ENCODE results near the gene ADCY10. TPM values are rescaled to one million over a fixed set of nuclear protein-coding genes. Genes with fewer than 3 reads are reported as not detected.

The ADCY10 gene
- total and polyA plus RNA-seq, 9 of the 15 experiments (the other 6 are each of a cell fraction or from before 2014, with no cell fraction given) = 0.08 to 0.86 (median 0.22) TPM

- peak in 1 of 2 experiments; percentile 62; a peak in 1 of 4 replicates for TF ChIP-seq ARNT (IDR thresholded peaks at IDR 0.05)
- 0 out of 2 replicates have a peak, but pooled peaks have one; percentile 32 for TF ChIP-seq AFF4 (CRISPR knock-in tag; IDR thresholded peaks at IDR 0.05)
- no peak for TF ChIP-seq YBX1 (IDR thresholded peaks at IDR 0.05)
- TF ChIP-seq GABPA (tag; conservative IDR thresholded peaks at IDR 0.05; ENCODE audit: low read depth) = no peak
- TF ChIP-seq NEUROD1 (IDR thresholded peaks at IDR 0.05; ENCODE audit: borderline replicate concordance, low read depth, low read length, partially characterized antibody) = peak; percentile 45
- no peak for TF ChIP-seq CHD2 (IDR thresholded peaks at IDR 0.05; ENCODE audit: low read depth, low read length)
- no peak for TF ChIP-seq MCM2 (IDR thresholded peaks at IDR 0.05; ENCODE audit: low read depth)
- no peak for TF ChIP-seq CHD1 (IDR thresholded peaks at IDR 0.05; ENCODE audit: low read length)
- TF ChIP-seq RFX7 (CRISPR knock-in tag; IDR thresholded peaks at IDR 0.05) = no peak
- no peak for TF ChIP-seq RBFOX2 (IDR thresholded peaks at IDR 0.05; ENCODE audit: low read depth, low read length)
- TF ChIP-seq, protein P1, sequence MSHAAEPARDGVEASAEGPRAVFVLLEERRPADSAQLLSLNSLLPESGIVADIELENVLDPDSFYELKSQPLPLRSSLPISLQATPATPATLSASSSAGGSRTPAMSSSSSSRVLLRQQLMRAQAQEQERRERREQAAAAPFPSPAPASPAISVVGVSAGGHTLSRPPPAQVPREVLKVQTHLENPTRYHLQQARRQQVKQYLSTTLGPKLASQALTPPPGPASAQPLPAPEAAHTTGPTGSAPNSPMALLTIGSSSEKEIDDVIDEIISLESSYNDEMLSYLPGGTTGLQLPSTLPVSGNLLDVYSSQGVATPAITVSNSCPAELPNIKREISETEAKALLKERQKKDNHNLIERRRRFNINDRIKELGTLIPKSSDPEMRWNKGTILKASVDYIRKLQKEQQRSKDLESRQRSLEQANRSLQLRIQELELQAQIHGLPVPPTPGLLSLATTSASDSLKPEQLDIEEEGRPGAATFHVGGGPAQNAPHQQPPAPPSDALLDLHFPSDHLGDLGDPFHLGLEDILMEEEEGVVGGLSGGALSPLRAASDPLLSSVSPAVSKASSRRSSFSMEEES (CRISPR knock-in tag; IDR thresholded peaks at IDR 0.05) = no peak
- no peak for TF ChIP-seq SLC30A9 (CRISPR knock-in tag; IDR thresholded peaks at IDR 0.05)
- TF ChIP-seq KDM5B (IDR thresholded peaks at IDR 0.05; ENCODE audit: insufficient replicate concordance, low read depth, low read length) = no peak
- TF ChIP-seq, protein P2, sequence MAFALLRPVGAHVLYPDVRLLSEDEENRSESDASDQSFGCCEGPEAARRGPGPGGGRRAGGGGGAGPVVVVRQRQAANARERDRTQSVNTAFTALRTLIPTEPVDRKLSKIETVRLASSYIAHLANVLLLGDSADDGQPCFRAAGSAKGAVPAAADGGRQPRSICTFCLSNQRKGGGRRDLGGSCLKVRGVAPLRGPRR (CRISPR knock-in tag; IDR thresholded peaks at IDR 0.05) = no peak
- no peak for TF ChIP-seq ZBTB12 (CRISPR knock-in tag; IDR thresholded peaks at IDR 0.05)
- TF ChIP-seq, protein P3, sequence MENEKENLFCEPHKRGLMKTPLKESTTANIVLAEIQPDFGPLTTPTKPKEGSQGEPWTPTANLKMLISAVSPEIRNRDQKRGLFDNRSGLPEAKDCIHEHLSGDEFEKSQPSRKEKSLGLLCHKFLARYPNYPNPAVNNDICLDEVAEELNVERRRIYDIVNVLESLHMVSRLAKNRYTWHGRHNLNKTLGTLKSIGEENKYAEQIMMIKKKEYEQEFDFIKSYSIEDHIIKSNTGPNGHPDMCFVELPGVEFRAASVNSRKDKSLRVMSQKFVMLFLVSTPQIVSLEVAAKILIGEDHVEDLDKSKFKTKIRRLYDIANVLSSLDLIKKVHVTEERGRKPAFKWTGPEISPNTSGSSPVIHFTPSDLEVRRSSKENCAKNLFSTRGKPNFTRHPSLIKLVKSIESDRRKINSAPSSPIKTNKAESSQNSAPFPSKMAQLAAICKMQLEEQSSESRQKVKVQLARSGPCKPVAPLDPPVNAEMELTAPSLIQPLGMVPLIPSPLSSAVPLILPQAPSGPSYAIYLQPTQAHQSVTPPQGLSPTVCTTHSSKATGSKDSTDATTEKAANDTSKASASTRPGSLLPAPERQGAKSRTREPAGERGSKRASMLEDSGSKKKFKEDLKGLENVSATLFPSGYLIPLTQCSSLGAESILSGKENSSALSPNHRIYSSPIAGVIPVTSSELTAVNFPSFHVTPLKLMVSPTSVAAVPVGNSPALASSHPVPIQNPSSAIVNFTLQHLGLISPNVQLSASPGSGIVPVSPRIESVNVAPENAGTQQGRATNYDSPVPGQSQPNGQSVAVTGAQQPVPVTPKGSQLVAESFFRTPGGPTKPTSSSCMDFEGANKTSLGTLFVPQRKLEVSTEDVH (IDR thresholded peaks at IDR 0.05; ENCODE audit: low read depth, partially characterized antibody) = peak; percentile 38
- TF ChIP-seq MAX (CRISPR knock-in tag; IDR thresholded peaks at IDR 0.05) = peak; percentile 54
These were observed 110.4 kb downstream of the ADCY10 start (continued) for GRCh38 chr1:167803358-167804207.
